Adrenal gland (tissue), 12 donors: Measurements from ENCODE around the gene TDRD7. TPM values are rescaled to one million over a fixed set of nuclear protein-coding genes. Genes with fewer than 3 reads are reported as not detected.

ENCODE experiments used
- DNase-seq, 7 donors: peaks; one replicate each; pipeline ENCODE4 v3.0.0-alpha.2; 2019 to 2020
- H3K27ac ChIP-seq, 5 donors: fragments of 200-600 bp; sonication (generic) in 4 of 5; 1 replicate in 3 of 5; 2 replicates in 2 of 5; pipeline versions ENCODE4 v1.5.1 to v1.8.0; 2016 to 2020; ENCODE audit warnings: mild to moderate bottlenecking in 1 of 5
- H3K27me3 ChIP-seq: fragments of 200-600 bp; 2 replicates; pipeline ENCODE4 v1.8.0; 2021
- H3K36me3 ChIP-seq, 2 donors: fragments of 200-600 bp; replicated peaks in 1 of 2; 1 replicate in 1 of 2; 2 replicates in 1 of 2; pipeline versions ENCODE4 v1.5.1 to v1.8.0; 2018 to 2022
- H3K4me1 ChIP-seq, 2 donors: fragments of 200-600 bp; replicated peaks in 1 of 2; 1 replicate in 1 of 2; 2 replicates in 1 of 2; pipeline versions ENCODE4 v1.5.1 to v1.8.0; 2018 to 2021
- H3K4me3 ChIP-seq, 4 donors: fragments of 200-600 bp; sonication (generic) in 3 of 4; one replicate each; pipeline ENCODE4 v1.5.1; 2016 to 2018
- H3K9me3 ChIP-seq, 3 donors: fragments of 200-600 bp; sonication (generic) in 1 of 3; replicated peaks in 1 of 3; 1 replicate in 2 of 3; 2 replicates in 1 of 3; pipeline versions ENCODE4 v1.5.1 to v1.8.0; 2016 to 2021
- CTCF ChIP-seq, 6 experiments: fragments of 450-650 bp in 4 of 6; fragments of 200-600 bp in 2 of 6; sonication (generic) in 1 of 6; IDR thresholded peaks; 1 replicate in 5 of 6; 2 replicates in 1 of 6; pipeline versions ENCODE4 v1.5.1 to v1.8.0; 2016 to 2021; ENCODE audit warnings: antibody characterized with exemption in 6 of 6, mild to moderate bottlenecking in 2 of 6, moderate library complexity in 1 of 6
- POLR2A ChIP-seq, 2 donors: fragments of 450-650 bp; IDR thresholded peaks; one replicate each; pipeline ENCODE4 v1.6.1; 2017; ENCODE audit warnings: antibody characterized with exemption in 2 of 2, mild to moderate bottlenecking in 2 of 2, moderate library complexity in 1 of 2
- WGBS, 4 donors: extraction: QIAGEN DNeasy Blood & Tissue Kit in 2 of 4; methylation state at CpG; one replicate each; pipeline versions ENCODE4 v1.1.5 to v1.1.7; 2013 to 2017; 5-methylcytosine and 5-hydroxymethylcytosine counted together
- intact Hi-C, 2 donors: fragments of 100-400 bp; cut with DNase I; formaldehyde crosslinking; loops; one replicate each; pipeline versions ENCODE4 v1.14.1 to v1.15.0; 2022 to 2023
- polyA plus RNA-seq, 3 donors: library from polyadenylated mRNA; stranded (reverse); fragments of 200-250 nt in 2 of 3; fragments of 350-450 nt in 1 of 3; fragmentation: Illumina TruSeq in 1 of 3; extraction: RNeasy Lipid Tissue Mini Kit (QIAGEN cat#74804) in 1 of 3; gene quantifications; one replicate each; pipeline ENCODE4 v1.2.3, GENCODE V29; 2013 to 2014
- total RNA-seq, 9 donors: library from RNA; depleted of rRNA in 4 of 9; stranded (reverse); fragments of >200 nt in 4 of 9; fragments of 120-200 nt in 1 of 9; fragmentation: NEBNext Ultra II Directional in 1 of 9; extraction: Animal tissue kit (Norgen Biotek cat#: 25700) in 1 of 9; gene quantifications; one replicate each; pipeline versions ENCODE4 v1.1.0 to v1.2.4, GENCODE V29; 2013 to 2023
- donor health status: healthy with polysubstance abuse.
- donor health status: Bipolar disorder and iron deficiency.
- donor health status: DM: yes; HTN: yes; CAD: no.
- donor health status: DM: no; HTN: no; CAD: no.
- donor health status: DM: no; HTN: no; CAD: no.
- donor health status: DM: yes; HTN: yes; CAD: no.

TDRD7 gene
- total and polyA plus RNA-seq, 12 donors = 5.2 to 13.3 (median 9.2) TPM

DNA sequence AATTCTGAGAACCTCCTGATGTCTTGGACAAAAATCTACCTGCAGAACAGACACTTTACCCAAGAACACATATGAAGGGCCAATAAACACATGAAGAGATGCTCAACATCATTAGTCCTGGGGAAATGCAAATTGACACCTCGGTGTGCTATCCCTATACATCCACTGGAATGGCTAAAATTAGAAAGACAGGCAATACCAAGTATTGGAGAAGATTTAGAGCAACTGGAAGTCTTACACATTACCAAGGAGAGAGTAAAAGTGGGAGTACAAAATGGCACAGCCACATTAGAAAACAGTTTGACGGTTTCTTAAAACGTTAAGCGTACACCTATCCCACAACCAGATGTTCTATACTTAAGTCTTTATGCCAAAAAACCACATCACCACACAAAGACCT lies 3.3 kb upstream of the TDRD7 start:
- Histone ChIP-seq H3K9me3 (peaks cover 0 to 4% (median 0%) of the 10 kb centered on the region in 3 donors), H3K4me3 (no peak overlapping the region), H3K27me3 (no peaks in the 10 kb centered on the region), H3K36me3 (no peaks in the 10 kb centered on the region), H3K27ac (no peak overlapping the region), H3K4me1 (peaks cover 0 to 13% of the 10 kb centered on the region in 2 donors)
- 77 to 87% (median 84%) methylated on average over 4 of the region's 4 CpGs for WGBS, 4 donors
- no peak for DNase-seq
- TF ChIP-seq CTCF (IDR thresholded peaks at IDR 0.05) = no peak
- no peak for TF ChIP-seq POLR2A (IDR thresholded peaks at IDR 0.05)
- intact Hi-C loops = loop anchor here in 1 of 2 donors (5.0 kb wide), 1 partner anchor 204 kb away; no protein-coding TSS in a partner anchor

- DNase-seq = no peak
- TF ChIP-seq CTCF (IDR thresholded peaks at IDR 0.05) = no peak
- no peak for TF ChIP-seq POLR2A (IDR thresholded peaks at IDR 0.05)
- intact Hi-C loops = loop anchor here in 1 of 2 donors (10.0 kb wide), 1 partner anchor 203 kb away; no protein-coding TSS in a partner anchor
- Histone ChIP-seq H3K4me1 (peaks cover 0 to 16% of the 10 kb centered on the region in 2 donors), H3K9me3 (no peaks in the 10 kb centered on the region), H3K4me3 (peak overlapping the region in 2 of 4 donors; percentile 84 to 99), H3K27me3 (no peaks in the 10 kb centered on the region), H3K27ac (peak overlapping the region in 2 of 5 donors; percentile 29 to 94), H3K36me3 (no peaks in the 10 kb centered on the region)
- WGBS, 4 donors = 11 to 16% (median 13%) methylated on average over 3 of the region's 3 CpGs
Observed at GRCh38 chr9:97411440-97411788, 482 bp upstream of the TDRD7 start.

DNA sequence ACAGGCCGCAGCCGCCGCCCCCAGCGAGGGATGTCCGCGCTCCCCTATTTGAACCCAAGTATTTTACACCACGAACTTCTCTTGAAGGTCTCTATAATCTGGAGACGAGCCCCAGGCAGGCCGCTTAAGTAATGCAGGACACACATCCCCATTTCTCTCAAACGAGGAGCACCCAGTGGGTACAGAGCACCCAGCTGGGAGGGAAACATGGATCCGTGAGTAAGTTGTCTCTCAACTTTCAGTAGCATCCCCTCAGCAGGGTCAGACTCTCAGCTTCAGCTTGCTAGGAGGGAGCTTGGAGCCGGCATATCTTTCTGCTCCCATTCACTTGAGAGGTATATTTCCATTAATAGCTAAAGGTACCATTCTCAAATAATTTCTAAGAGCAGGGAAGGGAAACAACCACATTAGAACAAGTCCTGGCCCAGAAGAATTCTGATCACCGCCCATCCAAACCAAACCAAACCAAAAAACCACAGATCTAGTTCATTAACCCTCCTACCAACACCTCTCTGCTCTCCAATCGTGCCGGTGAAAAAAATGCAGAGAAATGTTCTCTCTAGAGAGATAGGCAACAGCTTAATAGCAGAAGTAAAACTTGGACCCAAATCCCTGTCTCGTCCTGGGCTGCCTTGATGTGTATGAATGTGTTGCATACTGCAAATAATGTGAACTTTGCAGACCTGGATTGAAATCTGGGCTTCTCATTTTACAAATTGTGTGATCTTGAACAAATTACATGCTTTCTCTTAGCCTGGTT lies 910 bp downstream of the TDRD7 start:
- Histone ChIP-seq H3K27ac (peak overlapping the region in 4 of 5 donors; percentile 44 to 94 (median 80)), H3K4me3 (peak overlapping the region; percentile 0 to 99 (median 76)), H3K9me3 (no peaks in the 10 kb centered on the region), H3K4me1 (peaks cover 0 to 16% of the 10 kb centered on the region in 2 donors), H3K36me3 (no peaks in the 10 kb centered on the region), H3K27me3 (no peaks in the 10 kb centered on the region)
- no peak for DNase-seq
- no peak for TF ChIP-seq CTCF (IDR thresholded peaks at IDR 0.05)
- no peak for TF ChIP-seq POLR2A (IDR thresholded peaks at IDR 0.05)
- intact Hi-C loops = loop anchor here in 1 of 2 donors (10.0 kb wide), 1 partner anchor 202 kb away; no protein-coding TSS in a partner anchor
- 9 to 11% (median 9%) methylated on average over 16 of the region's 16 CpGs for WGBS, 4 donors

- WGBS, 4 donors = 71 to 84% (median 75%) methylated on average over 4 of the region's 4 CpGs
- DNase-seq = no peak
- no peak overlapping the region for H3K27ac ChIP-seq
- no peak overlapping the region for H3K4me3 ChIP-seq
- H3K9me3 ChIP-seq = no peaks in the 10 kb centered on the region
- intact Hi-C loops = loop anchor here in 1 of 2 donors (10.0 kb wide), 1 partner anchor 201 kb away; no protein-coding TSS in a partner anchor
- no peak for TF ChIP-seq CTCF (IDR thresholded peaks at IDR 0.05)
- no peak for TF ChIP-seq POLR2A (IDR thresholded peaks at IDR 0.05)
- H3K36me3 ChIP-seq = no peaks in the 10 kb centered on the region
- H3K4me1 ChIP-seq = peaks cover 0 to 16% of the 10 kb centered on the region in 2 donors
- H3K27me3 ChIP-seq = no peaks in the 10 kb centered on the region
Observed at GRCh38 chr9:97413462-97413861, 1.6 kb downstream of the TDRD7 start.
